HPDE6-E6E7 (cell line): ENCODE data around the gene RNF214.

Experiments used
- DNase-seq: peaks from one replicate; pipeline ENCODE4 v3.0.0; 2011; ENCODE audit warnings: missing footprints; ENCODE audit errors: extremely low spot score

Gene RNF214

DNA sequence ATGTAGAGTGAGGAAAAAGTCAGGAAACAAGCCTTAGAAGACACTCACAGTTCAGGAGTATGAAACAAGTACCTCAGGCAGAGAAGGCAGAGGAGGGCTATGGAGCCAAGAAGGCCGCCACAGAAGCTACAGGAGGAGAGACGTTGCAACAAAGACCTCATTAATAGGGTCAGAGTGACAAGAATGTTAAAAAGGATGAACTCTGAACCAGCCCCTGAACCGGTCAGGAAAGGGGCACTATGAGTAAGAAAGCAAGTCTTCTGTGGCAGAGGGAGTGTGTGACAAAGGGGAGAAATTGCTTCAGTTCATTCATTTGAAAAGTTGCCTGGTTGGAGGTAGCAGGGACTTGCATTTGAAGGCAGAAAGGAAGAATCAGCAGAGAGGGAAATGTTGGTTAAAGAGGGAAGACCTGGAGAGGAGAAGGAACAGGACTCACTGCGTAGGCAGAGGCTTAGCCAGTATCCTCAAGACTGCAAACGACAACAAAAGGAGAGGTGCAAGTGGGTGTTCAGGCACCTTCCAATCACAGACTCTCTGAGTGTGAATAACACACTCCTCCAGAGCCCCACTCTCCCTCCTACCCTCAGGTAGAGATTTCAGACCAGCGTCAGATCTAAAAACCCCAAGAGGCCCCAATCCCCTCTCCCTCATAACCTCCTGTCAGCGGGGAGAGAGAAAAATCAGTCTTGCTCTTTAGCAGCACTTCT lies 17.9 kb upstream of the RNF214 start:
- no peak for DNase-seq

DNA sequence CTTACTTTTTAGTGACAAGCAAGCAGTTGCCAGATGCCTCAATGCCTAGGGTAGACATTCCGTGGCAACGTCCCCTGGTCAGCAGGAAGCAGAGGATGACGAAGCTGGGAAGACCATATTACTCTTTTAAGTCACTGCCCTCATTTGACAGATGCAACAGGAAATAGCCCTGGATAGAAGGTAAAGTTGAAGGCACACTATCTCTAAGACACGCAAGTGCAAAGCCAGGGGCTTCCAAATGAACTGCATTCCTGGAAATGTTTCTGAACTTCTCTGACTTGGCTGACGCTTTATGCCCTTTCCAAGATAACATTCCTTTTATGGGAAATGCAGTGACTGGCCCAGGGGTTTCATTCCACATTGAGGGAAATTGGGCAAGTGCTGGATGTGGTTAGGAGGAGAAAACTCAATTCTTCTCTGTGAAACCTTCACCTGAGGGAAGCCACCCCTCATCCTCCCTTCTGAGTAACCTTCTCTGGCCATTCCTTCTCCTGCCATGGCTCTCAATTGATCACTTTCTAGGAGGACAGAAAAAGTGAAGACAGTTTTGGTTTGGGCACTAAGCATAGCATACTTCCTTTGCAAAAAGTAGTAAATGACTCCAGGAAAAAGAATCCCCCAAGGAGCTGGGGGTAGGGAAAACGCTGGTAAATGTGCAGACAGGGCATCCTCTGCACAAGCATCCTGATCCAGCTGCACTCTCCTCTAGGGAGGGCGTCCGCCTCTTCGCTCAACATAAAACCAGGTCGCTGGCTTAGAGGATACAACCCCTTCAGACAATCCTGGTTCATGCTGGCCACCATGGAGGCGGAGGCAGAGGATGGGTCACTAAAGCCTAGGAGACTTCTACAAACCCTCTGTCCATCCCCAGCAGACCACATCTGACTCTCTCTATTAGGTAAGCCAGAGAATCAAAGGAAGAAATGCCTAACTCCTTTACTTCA lies 15.1 kb upstream of the RNF214 start:
- DNase-seq: no peak

DNA sequence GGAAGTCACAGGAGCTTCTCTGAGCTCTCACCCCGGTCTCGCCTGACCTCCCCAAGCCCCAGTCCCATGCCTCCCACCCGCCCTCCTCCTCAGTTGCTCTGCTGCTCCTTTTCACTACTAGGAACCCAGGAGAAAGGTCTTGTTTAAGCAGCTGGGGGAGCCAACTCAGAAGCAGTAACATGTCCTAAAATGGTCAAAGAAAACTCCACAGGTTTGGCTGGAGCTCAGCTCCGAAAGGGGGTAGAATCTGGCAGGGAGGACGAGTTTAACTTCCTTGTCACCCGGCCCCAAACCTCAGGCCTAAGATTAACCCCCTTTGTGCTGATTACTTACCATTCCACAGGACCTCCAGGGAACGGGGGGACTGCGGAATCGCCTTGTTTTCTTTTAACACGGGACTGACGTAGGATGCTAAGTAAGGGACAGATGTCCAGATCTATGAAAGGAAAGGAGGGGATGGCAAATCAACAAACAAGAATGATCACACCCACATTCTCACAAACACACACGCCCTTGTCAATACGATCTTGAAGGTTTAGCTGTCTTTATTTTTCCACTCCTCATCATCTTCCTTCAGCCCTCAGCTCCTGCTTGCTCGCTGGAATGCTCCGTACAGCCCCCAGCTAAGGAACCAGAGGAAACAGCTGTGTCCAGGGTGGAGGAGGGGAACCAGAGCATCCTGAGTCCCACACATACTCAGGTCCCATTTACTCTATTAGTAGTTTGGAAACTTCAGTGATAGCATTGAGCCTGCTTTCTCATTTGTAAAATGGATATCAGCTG lies 14.1 kb upstream of the RNF214 start:
- no peak for DNase-seq

DNA sequence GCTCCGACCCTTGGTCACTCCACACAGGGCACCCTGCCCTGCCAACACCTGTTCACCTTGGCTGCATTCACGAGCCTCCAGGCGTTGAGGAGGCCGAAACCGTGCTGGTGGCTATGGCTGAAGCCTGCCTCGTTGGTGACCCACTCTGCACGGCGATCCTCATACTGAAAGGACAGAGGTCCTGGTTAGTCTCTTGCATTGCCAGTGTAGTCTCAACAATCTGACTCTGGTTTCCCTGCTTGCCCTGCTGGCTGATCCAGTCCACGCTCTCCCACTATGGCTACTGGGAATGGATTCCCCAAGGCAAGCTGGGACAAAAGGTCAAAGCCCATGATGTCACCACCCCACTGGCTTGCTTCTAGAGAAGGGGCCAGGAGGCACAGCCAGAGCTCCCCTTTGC lies 13.5 kb upstream of the RNF214 start:
- DNase-seq: no peak

DNA sequence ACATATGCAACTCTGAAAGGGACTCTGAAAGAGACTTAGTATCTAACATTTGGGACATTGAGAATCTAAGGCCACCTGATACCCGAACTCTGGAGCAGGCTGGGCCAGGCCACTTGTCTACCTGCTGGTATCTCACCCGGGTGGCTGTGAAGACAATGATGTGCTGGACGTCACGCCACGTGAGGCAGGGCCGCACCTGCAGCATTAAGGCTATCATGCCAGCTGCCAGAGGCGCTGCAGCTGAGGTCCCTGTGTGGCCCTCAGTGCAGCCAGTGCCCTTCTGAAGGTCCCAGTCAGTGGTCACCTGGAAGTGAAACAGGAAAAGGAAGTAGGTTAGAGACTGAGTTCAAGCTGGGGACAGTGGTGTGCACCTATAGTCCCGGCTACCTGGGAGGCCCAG lies 13.0 kb upstream of the RNF214 start:
- DNase-seq: no peak

DNA sequence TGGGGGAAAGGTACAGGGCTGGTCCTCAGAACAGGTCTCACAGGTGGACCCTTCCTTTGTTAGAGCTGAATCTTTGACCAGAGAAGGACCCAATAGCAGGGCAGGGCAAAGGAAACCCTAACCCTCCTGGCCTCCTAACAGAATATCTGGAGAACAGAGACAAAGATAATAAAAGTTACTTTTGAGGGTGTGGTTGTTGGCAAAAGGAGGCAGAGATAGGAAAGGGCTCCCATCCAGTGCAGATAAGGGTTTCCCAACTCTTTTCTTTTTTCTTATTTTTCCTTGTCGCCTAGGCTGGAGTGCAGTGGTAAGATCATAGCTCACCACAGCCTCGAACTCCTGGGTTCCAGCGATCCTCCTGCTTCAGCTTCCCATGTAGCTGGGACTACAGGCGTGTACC lies 12.5 kb upstream of the RNF214 start:
- DNase-seq: no peak

DNA sequence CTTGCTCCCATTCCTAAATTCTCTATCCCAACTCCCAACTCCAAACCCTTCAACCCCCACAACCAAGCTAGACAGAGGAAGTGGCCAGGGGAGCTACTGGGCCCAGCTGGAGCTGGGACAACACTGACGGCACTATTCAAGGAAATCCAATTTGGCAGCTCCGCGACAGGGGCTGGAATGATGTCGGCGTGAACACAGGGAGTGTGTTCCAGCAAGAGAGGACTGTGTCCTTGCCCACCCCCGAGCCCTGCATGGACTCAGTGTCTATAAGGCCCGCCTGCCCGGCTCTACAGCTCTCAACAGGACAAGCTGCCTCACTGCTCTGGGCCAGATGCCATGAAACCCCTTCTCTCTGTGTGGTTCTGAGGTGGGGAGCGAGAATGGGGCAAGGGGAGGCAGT lies 11.9 kb upstream of the RNF214 start:
- no peak for DNase-seq

DNA sequence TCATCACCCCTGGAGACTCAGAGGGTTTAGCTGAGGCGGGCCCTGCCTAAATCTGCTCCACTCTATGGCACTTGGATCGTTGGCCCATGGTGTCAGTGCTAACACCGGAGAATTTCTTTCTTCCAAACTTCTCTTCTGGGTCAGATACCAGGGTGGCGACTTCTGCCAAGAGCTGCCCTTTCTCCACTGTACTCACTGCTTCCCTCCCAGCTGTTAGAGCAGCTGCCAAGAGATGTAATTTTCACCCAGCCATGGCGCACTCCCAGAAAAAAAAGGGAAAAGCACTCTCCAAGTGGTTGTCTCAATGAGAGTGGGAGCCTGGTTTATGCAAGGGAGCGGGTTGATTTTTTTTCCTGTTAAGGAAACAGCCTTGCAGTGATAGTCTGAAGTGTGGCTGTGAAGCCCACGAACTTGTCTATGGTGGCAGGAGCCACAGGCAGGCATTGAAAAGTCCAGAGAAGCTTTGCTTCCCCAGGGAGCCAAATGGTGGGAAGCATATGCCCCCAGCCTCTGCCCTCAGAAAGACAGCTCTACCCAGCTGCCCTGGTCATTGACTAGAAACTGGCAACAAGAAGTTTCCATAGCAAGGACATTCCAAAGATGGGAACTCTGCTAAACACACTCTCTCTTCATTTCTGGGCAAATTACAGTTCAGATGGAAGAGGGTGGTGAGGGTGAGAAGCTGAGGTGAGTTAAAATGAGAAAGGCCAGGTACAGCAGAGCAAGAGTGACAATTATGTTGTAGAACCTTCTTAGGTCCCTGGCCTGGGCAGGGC lies 11.3 kb upstream of the RNF214 start:
- no peak for DNase-seq

DNA sequence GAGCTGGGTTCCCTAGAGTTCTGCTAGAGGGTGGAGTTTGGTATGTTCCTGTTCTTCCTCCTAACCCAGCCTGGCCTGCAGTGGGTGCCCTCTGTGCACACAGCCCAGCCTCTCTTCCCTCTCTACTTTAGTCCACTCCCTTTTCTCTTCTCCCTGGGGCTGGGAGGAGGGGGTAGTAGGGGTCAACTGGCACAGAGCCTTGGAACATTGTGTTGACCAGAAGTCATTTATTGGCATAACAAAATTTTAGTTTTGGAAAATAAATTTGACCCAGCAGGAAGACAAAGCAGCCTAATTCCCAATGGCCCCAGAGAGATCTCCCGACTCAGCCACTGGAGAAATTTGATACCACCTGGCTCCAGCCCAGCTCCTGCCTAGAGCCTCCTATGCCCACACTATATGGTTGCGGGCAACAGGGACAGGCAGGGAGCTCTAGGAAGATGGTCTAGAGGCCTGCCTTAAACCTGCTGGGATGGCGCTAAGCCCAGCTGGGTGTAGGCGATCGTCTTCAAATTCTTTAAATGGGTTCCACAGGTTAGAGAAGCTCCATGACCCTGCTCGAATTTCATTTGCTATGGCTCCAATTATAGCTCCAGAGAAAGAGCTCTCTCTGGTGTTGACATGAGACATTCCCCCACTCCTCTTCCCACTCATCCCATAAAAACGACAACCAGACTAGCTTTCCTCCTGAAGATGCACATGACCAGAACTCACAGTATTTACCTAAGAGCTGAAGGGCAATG lies 10.5 kb upstream of the RNF214 start:
- no peak for DNase-seq

DNA sequence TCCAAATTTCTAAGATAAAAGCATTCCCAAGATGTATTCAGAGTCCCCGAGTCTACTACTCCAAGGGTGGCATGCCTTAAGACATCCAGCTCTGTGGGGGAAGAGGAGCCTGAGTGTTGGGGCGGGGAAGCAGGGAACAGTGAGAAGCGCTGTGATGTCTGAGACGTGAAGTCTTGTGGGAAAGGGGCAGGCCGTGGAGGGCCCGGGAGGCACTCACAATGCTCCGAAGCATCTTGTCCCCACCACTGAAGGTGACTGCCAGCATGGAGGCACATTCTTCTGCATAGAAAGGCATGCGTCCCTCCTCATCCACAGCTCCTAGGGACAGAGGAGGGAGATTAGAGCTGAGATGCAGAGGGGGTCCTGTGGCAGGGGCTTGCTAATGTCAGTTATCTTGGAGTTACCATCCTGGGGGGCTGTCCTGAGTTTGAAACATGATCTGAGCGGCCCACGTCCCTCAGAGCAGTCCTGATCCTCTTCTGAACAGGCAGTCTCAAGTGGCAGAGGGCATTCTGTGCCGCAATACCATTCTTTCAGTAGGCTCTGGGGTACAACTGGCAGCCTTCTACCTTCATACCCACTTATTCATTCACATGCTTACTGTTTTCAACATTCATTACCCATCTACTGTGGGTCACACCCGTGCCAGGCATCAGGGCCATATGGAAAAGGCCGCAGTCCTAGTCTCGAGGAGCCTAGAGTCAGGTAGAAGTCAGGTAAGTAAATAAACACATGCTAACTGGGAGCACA lies 9.3 kb upstream of the RNF214 start:
- DNase-seq: no peak

DNA sequence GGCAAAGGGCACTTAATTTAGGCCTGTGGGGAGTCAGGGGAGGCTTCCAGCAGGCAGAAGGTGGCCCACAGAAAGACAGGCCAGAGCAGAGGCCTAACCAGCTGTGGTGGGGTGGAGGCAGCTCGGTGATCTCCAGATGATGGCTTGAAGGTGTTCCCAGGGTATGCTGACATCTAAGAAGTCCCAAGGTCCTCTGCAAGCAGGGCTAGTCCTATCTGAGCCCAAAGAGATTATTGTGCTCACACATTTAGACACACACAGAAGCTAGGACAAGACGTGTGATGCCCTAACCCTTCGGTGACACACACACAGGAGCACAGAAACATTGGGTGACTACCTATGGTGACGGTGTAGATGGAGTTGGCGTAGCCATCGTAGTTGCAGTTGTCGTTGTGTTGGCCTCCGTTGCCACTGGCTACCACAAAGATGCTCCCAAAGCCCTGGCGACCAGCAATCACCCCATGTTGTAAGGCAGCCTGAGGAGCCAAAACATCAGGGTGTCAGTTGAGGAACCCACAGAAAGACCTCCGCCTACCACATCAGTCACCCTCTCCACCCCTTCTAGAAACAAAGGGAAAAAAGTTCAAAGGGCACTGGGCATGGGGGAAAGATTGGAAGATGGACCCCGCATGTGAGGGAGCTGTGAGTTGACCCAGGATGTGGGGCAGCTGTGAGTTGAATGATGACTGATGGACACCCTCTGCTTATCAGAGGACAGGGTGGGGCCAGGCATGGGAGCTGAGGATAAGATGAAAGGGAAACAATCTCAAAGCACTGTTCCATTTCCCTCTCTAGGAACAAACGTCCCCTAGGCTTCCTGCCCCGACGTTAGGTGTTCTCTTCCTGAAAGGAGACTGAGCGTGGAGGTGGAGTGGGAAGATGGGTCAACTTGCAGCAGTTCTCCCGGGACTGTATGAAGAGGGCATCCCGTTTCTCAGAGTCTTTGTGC lies 8.5 kb upstream of the RNF214 start:
- no peak for DNase-seq

DNA sequence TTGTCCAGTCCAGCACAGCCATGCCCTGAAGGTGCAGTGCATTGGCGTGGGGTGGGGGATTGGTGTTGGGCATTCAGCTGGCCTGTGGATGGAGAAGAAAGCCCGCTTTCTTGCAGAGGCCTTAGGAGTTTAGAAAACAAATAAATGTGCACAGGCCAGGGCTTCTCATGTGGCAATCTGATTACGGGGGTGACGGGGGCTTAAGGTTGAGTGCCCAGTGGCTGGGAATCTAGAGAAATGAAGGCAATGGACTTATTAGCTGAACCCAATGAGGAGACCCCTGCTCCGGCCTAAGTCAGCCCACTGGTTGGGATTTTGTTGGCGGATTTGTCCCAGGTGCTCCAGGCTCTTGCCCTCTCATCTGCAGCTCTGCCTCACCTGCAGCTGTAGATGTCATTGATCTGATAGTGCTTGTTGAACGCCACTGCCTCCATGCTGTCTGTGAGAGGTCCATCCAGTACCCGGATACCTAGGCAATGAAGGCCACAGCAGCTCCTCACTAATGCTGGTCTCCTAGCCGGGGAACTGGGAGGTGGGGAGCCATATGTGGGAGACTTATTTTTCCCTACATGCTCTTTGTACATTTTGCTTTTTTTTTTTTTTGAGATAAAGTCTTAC lies 6.8 kb upstream of the RNF214 start:
- DNase-seq: no peak

DNA sequence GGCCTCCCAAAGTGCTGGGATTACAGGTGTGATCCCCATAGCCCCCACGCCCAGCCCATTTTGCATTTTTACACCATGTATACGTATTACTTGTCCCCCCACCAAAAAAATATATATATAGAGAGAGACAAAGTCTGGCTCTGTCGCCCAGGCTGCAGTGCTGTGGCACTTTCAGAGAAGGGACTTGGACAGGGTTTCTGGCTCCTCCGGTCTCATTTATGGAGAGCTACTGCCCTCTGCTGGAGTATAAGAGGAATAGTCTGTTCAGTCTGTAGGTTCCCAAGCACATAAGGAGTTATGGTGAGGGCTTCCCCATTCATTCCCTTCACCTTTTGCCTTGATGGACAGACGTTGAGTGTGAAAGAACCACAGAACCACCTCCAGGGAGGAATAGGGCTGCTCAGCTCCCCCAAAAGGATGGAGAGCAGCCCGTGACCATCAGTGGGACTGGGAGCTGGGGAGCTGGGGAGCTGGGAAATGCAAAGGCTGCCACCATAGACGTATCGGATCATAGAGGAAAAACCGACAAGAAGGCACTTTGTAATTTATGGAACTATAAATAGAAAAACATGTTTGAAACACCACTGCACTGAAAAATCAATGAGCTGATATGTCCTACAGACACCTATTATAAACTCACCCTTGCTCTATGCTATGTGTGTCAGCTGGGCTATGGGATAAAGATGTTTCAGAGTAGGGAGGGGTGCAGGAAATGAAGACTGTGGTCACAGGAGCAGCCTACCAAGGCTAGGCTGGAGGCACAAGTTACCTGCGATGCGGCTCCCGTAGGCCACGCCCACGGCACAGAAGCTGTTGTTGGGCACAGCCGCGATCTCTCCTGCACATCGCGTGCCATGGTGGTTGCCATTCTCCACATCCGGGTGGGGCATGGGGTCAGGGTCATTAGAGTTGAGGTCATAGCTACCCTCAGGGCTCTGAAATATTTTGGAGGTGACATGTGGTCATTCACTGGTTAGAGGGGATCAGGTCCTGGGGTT lies 5.8 kb upstream of the RNF214 start:
- DNase-seq: peak; percentile 64

DNA sequence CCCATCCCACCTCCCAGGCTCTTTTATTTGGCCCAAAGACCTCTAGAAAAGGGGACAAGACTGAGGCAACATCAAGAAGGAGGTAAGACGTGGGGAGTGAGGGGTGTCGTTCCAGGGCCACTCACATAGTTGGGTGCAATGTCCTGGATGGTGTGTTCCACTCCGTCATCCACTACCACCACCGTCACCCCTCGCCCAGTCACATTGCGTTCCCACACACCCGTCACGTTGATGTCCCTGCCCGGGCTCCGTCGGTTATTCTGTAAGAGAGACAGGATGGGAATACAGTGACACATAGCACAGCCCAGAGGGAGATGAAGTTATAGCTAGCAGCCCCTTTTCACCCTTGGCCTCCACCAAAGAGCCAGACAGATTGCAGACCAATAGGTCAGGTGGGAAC lies 4.4 kb upstream of the RNF214 start:
- DNase-seq: no peak

DNA sequence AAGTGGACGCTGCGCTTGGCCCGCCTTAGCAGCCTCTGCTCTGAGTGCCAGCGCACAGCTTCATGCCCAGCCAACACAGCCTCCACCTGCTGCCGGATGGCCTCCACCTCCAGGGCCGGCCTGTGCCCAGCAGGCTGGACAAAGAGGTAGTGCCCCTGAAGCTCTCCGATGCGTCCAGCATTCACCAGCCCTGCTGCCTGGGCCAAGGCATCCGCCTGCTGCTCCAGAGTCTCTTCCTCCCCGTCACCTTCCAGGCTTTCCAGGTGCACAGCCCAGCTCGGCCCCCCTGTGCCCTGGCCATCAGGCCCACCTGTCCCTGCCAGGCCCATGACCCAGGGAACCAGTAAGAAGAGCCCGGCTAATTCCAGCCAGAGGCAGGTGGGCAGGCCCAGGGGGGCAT lies 3.1 kb upstream of the RNF214 start:
- DNase-seq: no peak

DNA sequence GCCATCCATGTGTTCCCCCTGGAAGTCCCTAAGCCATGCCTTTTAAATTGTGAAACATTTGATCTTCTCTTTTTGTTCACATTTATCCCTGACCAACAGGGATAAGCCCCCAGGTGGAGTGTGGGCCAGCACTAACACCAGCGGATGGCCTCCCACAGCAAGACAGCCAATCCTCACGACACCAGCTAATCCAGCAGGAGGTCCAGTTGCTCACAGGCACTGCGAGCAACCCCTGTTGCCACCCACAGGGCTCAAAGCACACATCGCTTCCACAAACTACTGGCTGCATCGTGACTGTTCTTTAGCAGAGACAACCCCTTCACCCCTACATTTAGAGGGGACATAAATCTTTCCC lies 2.6 kb upstream of the RNF214 start:
- no peak for DNase-seq

DNA sequence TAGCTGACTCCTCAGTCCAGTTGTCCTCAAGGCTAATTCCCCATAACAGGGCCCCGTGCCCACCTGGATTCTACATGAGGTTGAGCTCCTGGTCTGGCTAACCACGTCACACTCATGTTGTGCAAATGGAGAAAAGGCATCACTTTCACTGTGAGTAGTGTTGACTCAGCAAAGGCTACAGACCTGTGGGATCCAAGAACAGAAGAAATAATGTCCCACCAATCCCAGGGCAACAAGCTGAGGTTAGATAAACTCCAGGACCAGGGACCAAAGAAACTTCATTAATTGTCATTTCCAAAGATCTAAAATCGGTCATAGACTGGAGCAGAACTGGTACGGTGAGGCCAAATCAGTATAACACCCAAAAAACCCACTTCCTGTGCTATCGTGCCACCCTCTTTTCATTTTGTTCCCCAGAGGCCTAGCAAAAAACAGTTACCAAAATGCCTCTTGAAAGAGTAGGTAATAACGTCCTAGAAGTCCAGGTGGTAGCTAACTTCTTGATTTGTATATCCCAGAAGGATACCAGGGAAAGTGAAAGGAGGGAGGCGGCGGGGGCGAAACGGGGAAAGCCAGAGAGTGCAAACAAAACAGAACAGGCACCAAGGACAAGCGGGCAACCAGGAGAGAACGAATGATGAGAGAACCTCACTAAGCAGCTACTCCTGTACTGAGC lies 2.0 kb upstream of the RNF214 start:
- no peak for DNase-seq
